Measurements from ENCODE around the gene GPR83. TPM values are rescaled to one million over a fixed set of nuclear protein-coding genes. Genes with fewer than 3 reads are reported as not detected.

Gene GPR83
- total and polyA plus RNA-seq, 2 experiments from 2014 or later = not detected

DNA sequence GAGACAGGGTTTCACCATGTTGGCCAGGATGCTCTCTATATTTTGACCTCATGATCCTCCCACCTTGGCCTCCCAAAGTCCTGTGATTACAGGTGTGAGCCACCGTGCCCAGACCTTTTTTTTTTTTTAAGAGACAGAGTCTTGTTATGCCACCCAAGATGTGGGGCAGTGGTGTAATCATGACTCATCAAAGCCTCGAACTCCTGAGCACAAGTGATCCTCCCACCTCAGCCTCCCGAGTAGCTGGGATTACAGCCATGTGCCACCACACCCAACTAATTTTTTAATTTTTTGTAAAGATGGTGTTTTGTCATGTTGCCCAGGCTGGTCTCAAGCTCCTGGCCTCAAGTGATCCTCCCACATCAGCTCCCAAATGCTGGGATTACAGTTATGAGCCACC, 59.0 kb downstream of the GPR83 start:
- Histone ChIP-seq H3K4me2 (no peak overlapping the region), H3K79me2 (no peaks in the 10 kb centered on the region), H3K27ac (no peak overlapping the region), H3K4me1 (ENCODE audit: insufficient read depth) (no peaks in the 10 kb centered on the region), H2AFZ (no peak overlapping the region), H3K36me3 (replicated peaks; ENCODE audit: insufficient read depth, low read depth) (no peaks in the 10 kb centered on the region), H3K4me3 (no peak overlapping the region), H3K9me2 (replicated peaks; ENCODE audit: insufficient read depth) (no peaks in the 10 kb centered on the region), H3K9me3 (ENCODE audit: low read depth) (no peaks in the 10 kb centered on the region), H4K20me1 (ENCODE audit: insufficient read depth, poor library complexity, severe bottlenecking) (no peaks in the 10 kb centered on the region), H3K27me3 (no peaks in the 10 kb centered on the region)
- no peak for TF ChIP-seq EZH2 (IDR thresholded peaks at IDR 0.05; ENCODE audit: borderline replicate concordance)
- TF ChIP-seq, protein P1, sequence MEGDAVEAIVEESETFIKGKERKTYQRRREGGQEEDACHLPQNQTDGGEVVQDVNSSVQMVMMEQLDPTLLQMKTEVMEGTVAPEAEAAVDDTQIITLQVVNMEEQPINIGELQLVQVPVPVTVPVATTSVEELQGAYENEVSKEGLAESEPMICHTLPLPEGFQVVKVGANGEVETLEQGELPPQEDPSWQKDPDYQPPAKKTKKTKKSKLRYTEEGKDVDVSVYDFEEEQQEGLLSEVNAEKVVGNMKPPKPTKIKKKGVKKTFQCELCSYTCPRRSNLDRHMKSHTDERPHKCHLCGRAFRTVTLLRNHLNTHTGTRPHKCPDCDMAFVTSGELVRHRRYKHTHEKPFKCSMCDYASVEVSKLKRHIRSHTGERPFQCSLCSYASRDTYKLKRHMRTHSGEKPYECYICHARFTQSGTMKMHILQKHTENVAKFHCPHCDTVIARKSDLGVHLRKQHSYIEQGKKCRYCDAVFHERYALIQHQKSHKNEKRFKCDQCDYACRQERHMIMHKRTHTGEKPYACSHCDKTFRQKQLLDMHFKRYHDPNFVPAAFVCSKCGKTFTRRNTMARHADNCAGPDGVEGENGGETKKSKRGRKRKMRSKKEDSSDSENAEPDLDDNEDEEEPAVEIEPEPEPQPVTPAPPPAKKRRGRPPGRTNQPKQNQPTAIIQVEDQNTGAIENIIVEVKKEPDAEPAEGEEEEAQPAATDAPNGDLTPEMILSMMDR (IDR thresholded peaks at IDR 0.05; ENCODE audit: poor library complexity) = no peak
- TF ChIP-seq EZH2phosphoT487 (IDR thresholded peaks at IDR 0.05; ENCODE audit: low read depth, severe bottlenecking, unreplicated experiment) = no peak
- WGBS (ENCODE audit: low lambda C conversion rate, missing lambda C conversion rate) = 89% methylated on average over 3 of the region's 3 CpGs
- DNase-seq (ENCODE audit: low spot score) = no peak

DNA sequence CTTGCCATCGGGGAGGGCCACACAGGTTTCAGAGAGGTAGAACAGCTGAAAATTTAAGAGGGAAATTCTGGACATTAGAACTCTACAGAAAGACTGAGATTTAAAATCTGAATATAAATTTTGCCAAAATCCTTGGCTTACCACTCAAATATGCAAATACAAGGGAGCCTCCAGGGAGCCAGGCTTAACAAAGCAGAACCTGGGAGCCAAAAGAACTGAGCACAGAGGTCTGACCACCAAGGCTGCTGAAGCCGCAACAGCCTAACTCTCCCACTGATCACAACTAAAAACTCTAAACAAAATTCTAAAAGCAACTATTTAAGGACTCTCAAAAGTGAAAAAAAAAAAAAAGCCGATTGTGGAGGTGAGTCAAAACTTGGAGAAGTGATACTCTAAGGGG, 62.6 kb downstream of the GPR83 start:
- no peaks in the 10 kb centered on the region for H3K79me2 ChIP-seq

DNA sequence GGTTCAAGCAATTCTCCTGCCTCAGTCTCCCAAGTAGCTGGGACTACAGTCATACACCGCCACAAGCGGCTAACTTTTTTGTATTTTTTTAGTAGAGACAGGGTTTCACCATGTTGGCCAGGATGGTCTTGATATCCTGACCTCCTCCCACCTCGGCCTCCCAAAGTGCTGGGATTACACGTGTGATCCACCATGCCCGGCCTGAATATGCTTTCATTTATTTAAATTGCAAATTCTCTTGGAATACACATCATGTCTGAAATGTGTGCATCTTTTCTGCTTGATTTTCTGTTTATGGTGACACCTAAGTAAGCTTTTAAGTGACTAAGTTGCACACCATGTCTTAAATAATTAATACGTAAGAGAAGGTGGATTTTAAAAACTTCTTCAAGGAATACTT, 65.2 kb downstream of the GPR83 start:
- no peaks in the 10 kb centered on the region for H3K4me1 ChIP-seq (ENCODE audit: insufficient read depth)
- no peak overlapping the region for H2AFZ ChIP-seq
- no peaks in the 10 kb centered on the region for H3K79me2 ChIP-seq
- no peak for DNase-seq (ENCODE audit: low spot score)
- WGBS (ENCODE audit: low lambda C conversion rate, missing lambda C conversion rate) = 90% methylated on average over 6 of the region's 6 CpGs
- no peaks in the 10 kb centered on the region for H3K9me3 ChIP-seq (ENCODE audit: low read depth)
- no peak overlapping the region for H3K4me2 ChIP-seq
- H3K27ac ChIP-seq = no peak overlapping the region
- H3K9me2 ChIP-seq (replicated peaks; ENCODE audit: insufficient read depth) = no peaks in the 10 kb centered on the region
- H3K4me3 ChIP-seq = no peak overlapping the region
- H3K27me3 ChIP-seq = no peaks in the 10 kb centered on the region
- no peaks in the 10 kb centered on the region for H3K36me3 ChIP-seq (replicated peaks; ENCODE audit: insufficient read depth, low read depth)
- TF ChIP-seq, protein P1 (IDR thresholded peaks at IDR 0.05; ENCODE audit: poor library complexity) = no peak
- TF ChIP-seq EZH2phosphoT487 (IDR thresholded peaks at IDR 0.05; ENCODE audit: low read depth, severe bottlenecking, unreplicated experiment) = no peak
- no peak for TF ChIP-seq EZH2 (IDR thresholded peaks at IDR 0.05; ENCODE audit: borderline replicate concordance)
- H4K20me1 ChIP-seq (ENCODE audit: insufficient read depth, poor library complexity, severe bottlenecking) = no peaks in the 10 kb centered on the region

More for the DNA sequence above, 62.6 kb downstream of the GPR83 start:
- Histone ChIP-seq H3K27ac (no peak overlapping the region), H3K9me3 (ENCODE audit: low read depth) (no peaks in the 10 kb centered on the region), H2AFZ (no peak overlapping the region), H3K4me3 (no peak overlapping the region), H3K9me2 (replicated peaks; ENCODE audit: insufficient read depth) (no peaks in the 10 kb centered on the region), H3K27me3 (no peaks in the 10 kb centered on the region), H3K4me2 (no peak overlapping the region), H3K36me3 (replicated peaks; ENCODE audit: insufficient read depth, low read depth) (no peaks in the 10 kb centered on the region), H4K20me1 (ENCODE audit: insufficient read depth, poor library complexity, severe bottlenecking) (no peaks in the 10 kb centered on the region), H3K4me1 (ENCODE audit: insufficient read depth) (no peaks in the 10 kb centered on the region)
- TF ChIP-seq EZH2 (IDR thresholded peaks at IDR 0.05; ENCODE audit: borderline replicate concordance) = no peak
- no peak for TF ChIP-seq EZH2phosphoT487 (IDR thresholded peaks at IDR 0.05; ENCODE audit: low read depth, severe bottlenecking, unreplicated experiment)
- TF ChIP-seq, protein P1 (IDR thresholded peaks at IDR 0.05; ENCODE audit: poor library complexity) = no peak
- DNase-seq (ENCODE audit: low spot score) = no peak
- 77% methylated on average over 3 of the region's 3 CpGs for WGBS (ENCODE audit: low lambda C conversion rate, missing lambda C conversion rate)

DNA sequence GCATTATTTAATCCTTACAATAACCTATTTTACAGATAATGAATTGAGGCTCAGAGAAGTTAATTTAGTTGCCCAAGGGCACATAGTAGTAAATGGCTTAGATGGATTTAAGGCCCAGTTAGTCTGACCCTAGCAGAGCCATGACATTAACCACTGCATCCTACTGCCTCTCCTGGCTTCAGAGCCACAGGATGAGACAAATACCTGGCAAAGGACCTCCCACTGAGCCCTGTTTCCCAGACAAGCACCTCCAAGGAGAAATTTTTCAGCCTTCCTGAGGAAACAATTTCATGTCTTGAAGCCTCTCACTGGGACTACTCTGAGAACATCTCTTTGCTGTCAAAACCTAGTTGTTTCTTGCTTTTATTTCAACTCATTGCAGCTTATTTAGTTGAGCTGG, 68.4 kb downstream of the GPR83 start:
- Histone ChIP-seq H3K9me3 (ENCODE audit: low read depth) (no peaks in the 10 kb centered on the region), H3K9me2 (replicated peaks; ENCODE audit: insufficient read depth) (no peaks in the 10 kb centered on the region), H3K79me2 (no peaks in the 10 kb centered on the region), H3K4me3 (no peak overlapping the region), H3K4me2 (no peak overlapping the region), H3K27me3 (no peaks in the 10 kb centered on the region), H3K4me1 (ENCODE audit: insufficient read depth) (no peaks in the 10 kb centered on the region), H4K20me1 (ENCODE audit: insufficient read depth, poor library complexity, severe bottlenecking) (no peaks in the 10 kb centered on the region), H3K27ac (no peak overlapping the region), H2AFZ (no peak overlapping the region), H3K36me3 (replicated peaks; ENCODE audit: insufficient read depth, low read depth) (no peaks in the 10 kb centered on the region)
- TF ChIP-seq, protein P1 (IDR thresholded peaks at IDR 0.05; ENCODE audit: poor library complexity) = no peak
- no peak for TF ChIP-seq EZH2 (IDR thresholded peaks at IDR 0.05; ENCODE audit: borderline replicate concordance)
- TF ChIP-seq EZH2phosphoT487 (IDR thresholded peaks at IDR 0.05; ENCODE audit: low read depth, severe bottlenecking, unreplicated experiment) = no peak
- no peak for DNase-seq (ENCODE audit: low spot score)

Data from hepatocyte (in vitro differentiated cells).